ENCODE data around the gene NOX5. TPM values are rescaled to one million over a fixed set of nuclear protein-coding genes. Genes with fewer than 3 reads are reported as not detected.

The NOX5 gene
- polyA plus RNA-seq, 1 donor: 0.30 TPM

GRCh38 chr15:68992696-68993095 lies 21.8 kb upstream of the NOX5 start:
- DNase-seq: no peak

- no peak for DNase-seq
These were observed 21.2 kb upstream of the NOX5 start for GRCh38 chr15:68993276-68993675.

GRCh38 chr15:68994149-68994548 lies 20.3 kb upstream of the NOX5 start:
- DNase-seq: no peak

GRCh38 chr15:68994981-68995761 lies 19.3 kb upstream of the NOX5 start:
- no peak for DNase-seq

- DNase-seq: no peak
These were observed 17.4 kb upstream of the NOX5 start for GRCh38 chr15:68997050-68997449.

- no peak for DNase-seq
These were observed 16.3 kb upstream of the NOX5 start for GRCh38 chr15:68997930-68998777.

GRCh38 chr15:68999091-68999490 lies 15.4 kb upstream of the NOX5 start:
- DNase-seq: no peak

- no peak for DNase-seq
These were observed 14.4 kb upstream of the NOX5 start for GRCh38 chr15:69000091-69000490.

GRCh38 chr15:69000725-69001503 lies 13.6 kb upstream of the NOX5 start:
- DNase-seq: no peak

GRCh38 chr15:69002783-69003182 lies 11.7 kb upstream of the NOX5 start:
- DNase-seq: no peak

- no peak for DNase-seq
These were observed 10.5 kb upstream of the NOX5 start for GRCh38 chr15:69004011-69004410.

GRCh38 chr15:69008056-69008455 lies 6.4 kb upstream of the NOX5 start:
- no peak for DNase-seq

- DNase-seq: no peak
These were observed 5.2 kb upstream of the NOX5 start for GRCh38 chr15:69009341-69009740.

GRCh38 chr15:69011641-69012040 lies 2.9 kb upstream of the NOX5 start:
- DNase-seq: no peak

GRCh38 chr15:69012761-69013364 lies 1.6 kb upstream of the NOX5 start:
- no peak for DNase-seq

GRCh38 chr15:69013726-69014406 lies 629 bp upstream of the NOX5 start:
- DNase-seq: no peak

- DNase-seq: no peak
These were observed 1.1 kb downstream of the NOX5 start for GRCh38 chr15:69015591-69015990.

- DNase-seq: no peak
These were observed 1.6 kb downstream of the NOX5 start for GRCh38 chr15:69016021-69016595.

GRCh38 chr15:69017978-69018377 lies 3.5 kb downstream of the NOX5 start:
- DNase-seq: no peak

- no peak for DNase-seq
These were observed 4.5 kb downstream of the NOX5 start for GRCh38 chr15:69018951-69019350.

GRCh38 chr15:69021895-69022294 lies 7.4 kb downstream of the NOX5 start:
- no peak for DNase-seq

- DNase-seq: no peak
These were observed 10.8 kb downstream of the NOX5 start for GRCh38 chr15:69025320-69025719.
